DMS114 treated with DMSO at 0.1 percent for 48 hours (cell line): ENCODE data around the gene HAPLN3.

Experiments used
- DNase-seq: peaks from one replicate; lab custom pipeline; 2025; ENCODE audit not compliant: unreplicated experiment; lab: John Stamatoyannopoulos, UW

HAPLN3 gene

GRCh38 chr15:88865498-88866099 lies 29.7 kb downstream of the HAPLN3 start:
- no peak for DNase-seq

- no peak for DNase-seq
Measured at GRCh38 chr15:88864861-88865497, 30.4 kb downstream of the HAPLN3 start.

GRCh38 chr15:88863412-88863811 lies 31.9 kb downstream of the HAPLN3 start:
- DNase-seq = no peak

GRCh38 chr15:88860212-88860611 lies 35.1 kb downstream of the HAPLN3 start:
- no peak for DNase-seq

- DNase-seq = no peak
Measured at GRCh38 chr15:88859550-88859949, 35.8 kb downstream of the HAPLN3 start.

- DNase-seq = no peak
Measured at GRCh38 chr15:88858934-88859333, 36.4 kb downstream of the HAPLN3 start.

- DNase-seq = no peak
Measured at GRCh38 chr15:88852476-88852875, 42.9 kb downstream of the HAPLN3 start.

- no peak for DNase-seq
Measured at GRCh38 chr15:88849376-88850072, 45.8 kb downstream of the HAPLN3 start.

- no peak for DNase-seq
Measured at GRCh38 chr15:88848203-88848602, 47.1 kb downstream of the HAPLN3 start.

GRCh38 chr15:88847144-88847543 lies 48.2 kb downstream of the HAPLN3 start:
- DNase-seq = no peak

- no peak for DNase-seq
Measured at GRCh38 chr15:88845616-88846015, 49.7 kb downstream of the HAPLN3 start.

GRCh38 chr15:88844749-88845386 lies 50.5 kb downstream of the HAPLN3 start:
- no peak for DNase-seq

- no peak for DNase-seq
Measured at GRCh38 chr15:88843334-88843733, 52.0 kb downstream of the HAPLN3 start.

- no peak for DNase-seq
Measured at GRCh38 chr15:88842156-88842555, 53.2 kb downstream of the HAPLN3 start.

- no peak for DNase-seq
Measured at GRCh38 chr15:88841236-88841635, 54.1 kb downstream of the HAPLN3 start.

- DNase-seq = no peak
Measured at GRCh38 chr15:88839961-88840360, 55.4 kb downstream of the HAPLN3 start.

- no peak for DNase-seq
Measured at GRCh38 chr15:88839146-88839545, 56.2 kb downstream of the HAPLN3 start.

- DNase-seq = no peak
Measured at GRCh38 chr15:88838667-88839066, 56.7 kb downstream of the HAPLN3 start.

GRCh38 chr15:88835646-88836045 lies 59.7 kb downstream of the HAPLN3 start:
- no peak for DNase-seq

- no peak for DNase-seq
Measured at GRCh38 chr15:88835119-88835518, 60.2 kb downstream of the HAPLN3 start.

GRCh38 chr15:88834211-88834812 lies 61.0 kb downstream of the HAPLN3 start:
- DNase-seq = peak; percentile 18

GRCh38 chr15:88833731-88834100 lies 61.6 kb downstream of the HAPLN3 start:
- DNase-seq = no peak
